ENCODE results near the gene ALDH3A2.

- TF ChIP-seq NANOG (IDR thresholded peaks at IDR 0.05; ENCODE audit: insufficient read depth, low read depth, low read length, poor library complexity, severe bottlenecking) (no peak), RNF2 (IDR thresholded peaks at IDR 0.05; ENCODE audit: borderline replicate concordance, low read depth, low read length, missing control alignments, poor library complexity, severe bottlenecking) (no peak), EZH2 (IDR thresholded peaks at IDR 0.05; ENCODE audit: low read depth, low read length, severe bottlenecking) (no peak), POLR2A (IDR thresholded peaks at IDR 0.05; ENCODE audit: control extremely low read depth in 1 of 2, low read depth in 2 of 2, low read length in 2 of 2) (no peak), TBP (IDR thresholded peaks at IDR 0.05; ENCODE audit: low read depth, low read length) (no peak), SUZ12 (IDR thresholded peaks at IDR 0.05; ENCODE audit: low read length) (no peak), USF2 (IDR thresholded peaks at IDR 0.05; ENCODE audit: low read length) (no peak), CTCF (IDR thresholded peaks at IDR 0.05; ENCODE audit: control extremely low read depth in 1 of 3, insufficient read depth in 1 of 3, low read depth in 1 of 3, low read length in 3 of 3) (no peak), EGR1 (IDR thresholded peaks at IDR 0.05; ENCODE audit: borderline replicate concordance, low read depth, low read length) (no peak), SP1 (IDR thresholded peaks at IDR 0.05; ENCODE audit: low read depth, low read length) (no peak), CBX5 (IDR thresholded peaks at IDR 0.05; ENCODE audit: low read depth, low read length) (no peak), CHD1 (IDR thresholded peaks at IDR 0.05; ENCODE audit: low read depth, low read length) (no peak)
Measured at GRCh38 chr17:19630035-19630434, 18.5 kb upstream of the ALDH3A2 start.

All from H1 (cell line).